Stimulated activated naive CD8-positive, alpha-beta T cell treated with anti-CD3 and anti-CD28 coated beads, Interleukin-15, Interleukin-2, amounts not matched to agents 100 ng/mL and 50 ng/mL, for 24 hours (primary cell): ENCODE data around the gene RAPGEF1.
A peak's percentile ranks its signal among the peaks of the same experiment; 100 is the strongest.
"Not testable (repeated sequence)": the region's sequence is repeated elsewhere in the genome, so short reads cannot be mapped to it uniquely, and the experiment has no call there.

ENCODE experiments used
- H3K27ac Mint-ChIP-seq: one replicate; pipeline ENCODE4 v1.8.0; 2021; ENCODE audit warnings: mild to moderate bottlenecking, mixed read lengths
- H3K27me3 Mint-ChIP-seq: one replicate; pipeline ENCODE4 v1.8.0; 2021; ENCODE audit warnings: mixed read lengths
- H3K36me3 Mint-ChIP-seq: one replicate; pipeline ENCODE4 v1.8.0; 2021; ENCODE audit warnings: low read depth, mixed read lengths
- H3K4me1 Mint-ChIP-seq: one replicate; pipeline ENCODE4 v1.8.0; 2021; ENCODE audit warnings: low read depth, mixed read lengths
- H3K4me3 Mint-ChIP-seq: one replicate; pipeline ENCODE4 v1.8.0; 2021; ENCODE audit warnings: mild to moderate bottlenecking, mixed read lengths
- H3K9me3 Mint-ChIP-seq: one replicate; pipeline ENCODE4 v1.8.0; 2021; ENCODE audit warnings: mixed read lengths

Gene RAPGEF1

DNA sequence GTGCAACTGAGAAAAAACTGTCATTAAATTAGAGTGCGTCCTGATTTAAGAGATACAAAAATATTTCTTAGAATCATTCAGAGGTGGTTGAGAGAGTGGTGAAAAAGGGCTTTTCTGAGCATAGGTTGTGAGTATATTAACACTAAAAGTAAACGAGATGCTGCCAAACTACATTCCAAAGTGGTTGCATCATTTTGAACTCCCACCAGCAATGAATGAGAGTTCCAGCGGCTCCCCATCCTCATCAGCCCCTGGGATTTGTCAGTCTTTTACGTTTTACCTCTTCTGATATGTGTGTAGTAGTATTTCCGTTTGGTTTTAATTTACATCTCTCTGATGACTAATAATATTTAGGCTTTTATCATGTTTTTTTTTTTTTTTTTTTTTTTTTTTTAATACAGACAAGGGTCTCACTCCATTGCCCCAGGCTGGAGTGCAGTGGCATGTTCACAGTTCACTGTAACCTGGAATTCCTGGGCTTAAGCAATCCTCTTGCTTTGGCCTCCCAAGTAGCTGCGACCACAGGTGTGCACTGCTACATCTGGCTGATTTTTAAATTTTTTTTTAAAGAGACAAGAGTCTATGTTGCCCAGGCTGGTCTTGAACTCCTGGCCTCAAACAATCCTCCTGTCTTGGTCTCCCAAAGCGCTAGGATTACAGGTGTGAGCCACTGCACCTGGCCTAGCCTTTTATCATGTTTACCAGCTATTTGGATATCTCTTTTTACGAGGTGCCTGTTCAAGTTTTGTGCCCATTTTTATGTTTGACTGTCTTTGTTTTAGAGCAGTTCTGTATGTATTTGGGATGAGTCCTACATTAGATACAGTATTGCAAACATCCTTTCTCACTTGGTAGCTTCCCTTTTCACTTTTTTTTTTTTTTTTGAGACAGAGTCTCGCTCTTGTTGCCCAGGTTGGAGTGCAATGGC lies 177.6 kb downstream of the RAPGEF1 start:
- H3K36me3 Mint-ChIP-seq, result no peaks in the 10 kb centered on the region
- H3K4me1 Mint-ChIP-seq, result no peaks in the 10 kb centered on the region
- no peaks in the 10 kb centered on the region for H3K27me3 Mint-ChIP-seq
- no peaks in the 10 kb centered on the region for H3K9me3 Mint-ChIP-seq
- H3K27ac Mint-ChIP-seq, result no peak overlapping the region
- H3K4me3 Mint-ChIP-seq, result no peak overlapping the region

DNA sequence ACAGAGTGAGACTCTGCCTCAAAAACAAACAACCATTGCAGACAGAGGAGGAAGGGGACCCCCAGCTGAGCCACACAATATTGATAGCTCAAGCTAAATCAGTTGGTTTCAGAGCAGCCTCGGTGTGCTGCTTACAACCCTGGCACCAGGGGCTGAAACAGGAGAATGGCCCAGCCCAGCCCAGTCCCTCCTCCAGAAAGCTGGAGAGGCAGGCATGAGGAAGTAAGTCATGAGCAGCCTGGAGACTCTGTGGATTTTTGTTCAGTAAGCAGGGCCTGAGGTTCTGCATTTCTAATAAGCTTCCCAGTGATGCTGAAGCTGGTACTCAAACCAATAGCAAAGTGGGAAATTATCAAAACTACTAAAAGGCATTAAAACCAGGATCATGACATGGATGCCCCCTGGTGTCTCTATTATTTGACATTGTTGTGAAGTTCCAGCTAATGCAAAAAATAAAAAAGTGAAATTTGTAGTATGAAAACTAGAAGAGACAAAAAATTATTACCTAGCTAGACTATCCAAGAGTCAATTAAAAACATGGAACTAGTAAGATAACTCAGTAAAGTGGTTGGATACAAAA lies 180.4 kb downstream of the RAPGEF1 start:
- H3K9me3 Mint-ChIP-seq, result no peaks in the 10 kb centered on the region
- no peaks in the 10 kb centered on the region for H3K36me3 Mint-ChIP-seq
- no peaks in the 10 kb centered on the region for H3K4me1 Mint-ChIP-seq
- H3K27me3 Mint-ChIP-seq, result peaks cover 13% of the 10 kb centered on the region
- no peak overlapping the region for H3K4me3 Mint-ChIP-seq
- no peak overlapping the region for H3K27ac Mint-ChIP-seq

DNA sequence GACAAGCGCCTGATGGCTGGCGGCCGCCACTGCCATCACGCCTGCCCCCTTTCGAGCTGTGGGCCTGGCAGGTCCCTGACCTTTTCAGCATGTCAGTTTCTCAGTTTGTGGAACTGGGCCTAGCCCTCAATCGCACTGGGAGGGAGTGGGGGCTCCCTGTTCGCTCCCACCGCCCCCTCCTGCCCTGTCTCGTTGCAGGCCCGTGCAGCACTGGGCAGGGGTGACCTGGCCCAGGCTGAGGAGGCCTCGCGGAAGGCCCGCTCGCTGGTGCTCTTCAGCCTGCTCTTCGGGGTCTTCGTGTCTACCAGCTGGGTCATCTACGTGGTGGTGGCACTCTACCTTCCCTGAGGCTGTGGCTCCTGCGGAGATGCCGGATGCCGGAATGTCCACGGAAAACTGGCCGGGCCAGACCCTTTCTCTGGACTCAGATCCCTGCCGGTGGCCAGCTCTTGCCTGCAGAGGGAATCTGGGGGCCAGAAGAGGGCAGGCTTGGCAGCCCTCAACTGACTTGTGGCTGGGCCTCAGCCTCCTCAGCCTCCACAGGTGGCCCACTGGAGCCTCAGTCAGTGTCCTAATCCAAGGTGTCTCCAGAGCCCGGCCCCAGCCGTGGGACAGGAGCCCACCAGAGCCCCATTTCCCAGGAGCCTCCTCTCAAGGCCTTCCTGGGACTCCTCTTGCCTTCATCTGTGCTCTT lies 181.9 kb downstream of the RAPGEF1 start:
- Mint-ChIP-seq H3K27me3 (peaks cover 23% of the 10 kb centered on the region), H3K27ac (no peak overlapping the region), H3K4me3 (no peak overlapping the region), H3K36me3 (no peaks in the 10 kb centered on the region), H3K9me3 (no peaks in the 10 kb centered on the region), H3K4me1 (no peaks in the 10 kb centered on the region)

DNA sequence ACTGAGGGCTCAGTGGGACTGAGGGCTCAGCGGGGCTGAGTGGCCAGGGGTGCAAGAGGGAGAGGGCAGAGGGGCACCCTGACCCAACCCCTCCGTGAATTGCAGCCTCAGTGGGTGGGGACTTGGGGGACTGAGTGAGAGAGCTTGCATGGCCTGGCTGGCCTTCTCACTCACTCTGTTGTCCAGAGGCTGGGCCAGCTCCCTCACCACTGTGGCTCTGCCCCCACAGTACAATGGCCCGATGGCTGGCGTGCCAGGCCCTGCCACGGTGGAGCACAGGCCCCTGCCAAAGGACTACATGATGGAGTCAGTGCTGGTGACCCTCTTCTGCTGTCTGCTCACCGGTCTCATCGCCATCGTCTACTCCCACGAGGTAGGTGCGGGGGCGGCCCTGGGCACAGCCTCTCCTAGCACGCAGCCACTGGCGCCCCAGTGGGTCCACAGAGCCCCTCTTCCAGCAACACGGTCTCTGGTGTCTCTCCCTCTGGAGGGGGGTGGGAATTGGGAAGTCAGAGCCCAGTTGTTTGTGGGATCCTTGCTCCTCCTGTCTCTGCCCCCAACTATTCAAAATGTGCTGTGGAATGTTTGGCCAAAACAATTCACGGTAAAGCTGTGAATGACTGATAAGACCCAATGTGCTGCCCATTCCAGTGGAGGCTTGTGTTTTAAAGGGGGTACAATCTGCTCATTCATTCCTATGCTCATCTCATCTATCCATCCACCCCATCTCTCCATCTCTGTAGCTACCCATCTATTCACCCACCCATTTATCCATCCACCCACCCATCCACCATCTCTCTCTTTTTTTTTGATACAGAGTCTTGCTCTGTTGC lies 183.8 kb downstream of the RAPGEF1 start:
- H3K4me1 Mint-ChIP-seq, result no peaks in the 10 kb centered on the region
- no peak overlapping the region for H3K27ac Mint-ChIP-seq
- H3K27me3 Mint-ChIP-seq, result peaks cover 35% of the 10 kb centered on the region
- no peaks in the 10 kb centered on the region for H3K36me3 Mint-ChIP-seq
- H3K4me3 Mint-ChIP-seq, result no peak overlapping the region
- no peaks in the 10 kb centered on the region for H3K9me3 Mint-ChIP-seq

DNA sequence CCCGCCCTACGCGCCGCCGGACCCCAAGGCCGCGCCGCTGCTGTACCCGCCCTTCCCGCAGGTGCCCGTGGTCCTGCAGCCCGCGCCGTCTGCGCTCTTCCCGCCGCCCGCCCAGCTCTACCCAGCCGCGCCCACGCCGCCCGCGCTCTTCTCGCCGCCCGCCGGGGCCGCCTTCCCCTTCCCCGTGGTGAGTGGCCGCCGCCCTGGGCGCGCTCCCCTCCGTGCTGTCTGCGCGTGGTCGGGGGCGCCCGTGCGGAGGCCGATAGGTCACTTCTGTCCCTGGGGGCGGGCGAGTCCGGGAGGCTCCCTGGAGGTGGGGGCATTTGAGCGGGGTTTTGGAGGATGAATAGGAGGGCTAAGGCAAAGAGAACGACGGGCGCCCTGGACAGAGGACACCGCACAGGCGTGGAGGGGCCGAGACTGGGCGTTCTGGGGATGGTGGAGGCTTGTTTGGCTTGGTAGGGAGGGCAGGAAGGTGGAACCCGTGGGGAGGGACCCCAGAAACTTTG lies 185.0 kb downstream of the RAPGEF1 start:
- Mint-ChIP-seq H3K4me3 (peak overlapping the region; percentile 5), H3K4me1 (no peaks in the 10 kb centered on the region), H3K9me3 (no peaks in the 10 kb centered on the region), H3K36me3 (no peaks in the 10 kb centered on the region), H3K27me3 (peaks cover 43% of the 10 kb centered on the region), H3K27ac (no peak overlapping the region)

DNA sequence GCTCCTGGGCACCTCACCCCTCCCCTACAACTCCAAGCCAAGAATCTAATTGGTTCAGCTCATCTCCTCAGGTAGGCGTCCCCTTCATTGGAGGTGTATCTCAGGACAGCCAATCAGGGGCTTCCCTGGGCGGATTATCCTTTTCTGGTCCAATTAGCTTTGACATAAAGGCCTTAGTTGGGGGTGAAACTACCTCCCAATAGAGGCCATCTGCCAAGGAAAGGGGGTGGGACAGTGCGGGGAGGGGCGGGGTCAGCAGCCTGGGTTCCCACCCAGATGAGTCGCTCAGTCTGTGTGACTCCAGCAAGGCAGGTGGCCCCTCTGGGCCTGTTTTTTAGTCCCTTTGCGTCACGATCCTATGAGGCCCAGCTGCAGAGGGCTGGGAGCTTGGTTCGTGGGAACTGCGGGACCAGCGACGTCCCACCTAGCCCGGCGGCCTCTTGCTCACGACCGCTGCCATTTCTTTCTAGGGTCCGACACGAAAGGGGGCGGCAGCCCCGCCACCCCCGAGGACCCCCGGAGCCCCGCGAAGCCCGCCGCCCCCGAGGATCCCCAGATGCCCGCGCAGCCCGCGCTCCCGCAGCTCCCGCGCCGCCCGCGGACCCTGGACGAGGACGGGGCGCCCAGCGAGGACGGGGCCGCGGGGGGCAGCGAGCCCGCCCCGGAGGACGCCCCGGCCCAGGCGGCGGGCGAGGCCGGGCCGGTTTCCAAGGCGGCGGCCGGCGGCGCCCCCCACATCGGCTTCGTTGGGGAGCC lies 185.6 kb downstream of the RAPGEF1 start:
- H3K9me3 Mint-ChIP-seq, result no peaks in the 10 kb centered on the region
- H3K4me3 Mint-ChIP-seq, result no peak overlapping the region
- H3K27me3 Mint-ChIP-seq, result peaks cover 49% of the 10 kb centered on the region
- H3K4me1 Mint-ChIP-seq, result no peaks in the 10 kb centered on the region
- H3K27ac Mint-ChIP-seq, result no peak overlapping the region
- H3K36me3 Mint-ChIP-seq, result no peaks in the 10 kb centered on the region

DNA sequence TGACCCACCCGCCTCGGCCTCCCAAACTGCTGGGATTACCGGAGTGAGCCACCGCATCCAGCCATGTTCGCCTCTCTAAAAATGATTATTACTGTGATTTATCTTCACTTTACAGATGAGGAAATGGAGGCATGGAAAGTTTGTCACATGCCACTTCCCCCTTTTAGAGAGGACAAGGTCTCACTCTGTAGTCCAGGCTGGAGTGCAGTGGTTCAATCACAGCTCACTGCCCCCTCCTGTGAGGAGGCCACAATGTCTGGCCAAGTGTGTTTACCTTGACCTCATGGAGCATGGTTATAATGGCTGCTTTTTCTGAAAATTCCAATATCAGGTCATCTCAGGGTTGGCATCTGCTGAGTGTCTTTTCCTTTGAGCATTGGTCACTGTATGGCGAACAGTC lies 187.8 kb downstream of the RAPGEF1 start:
- Mint-ChIP-seq H3K4me1 (peaks cover 4% of the 10 kb centered on the region), H3K27ac (no peak overlapping the region), H3K36me3 (no peaks in the 10 kb centered on the region), H3K9me3 (no peaks in the 10 kb centered on the region), H3K27me3 (peaks cover 70% of the 10 kb centered on the region), H3K4me3 (no peak overlapping the region)

DNA sequence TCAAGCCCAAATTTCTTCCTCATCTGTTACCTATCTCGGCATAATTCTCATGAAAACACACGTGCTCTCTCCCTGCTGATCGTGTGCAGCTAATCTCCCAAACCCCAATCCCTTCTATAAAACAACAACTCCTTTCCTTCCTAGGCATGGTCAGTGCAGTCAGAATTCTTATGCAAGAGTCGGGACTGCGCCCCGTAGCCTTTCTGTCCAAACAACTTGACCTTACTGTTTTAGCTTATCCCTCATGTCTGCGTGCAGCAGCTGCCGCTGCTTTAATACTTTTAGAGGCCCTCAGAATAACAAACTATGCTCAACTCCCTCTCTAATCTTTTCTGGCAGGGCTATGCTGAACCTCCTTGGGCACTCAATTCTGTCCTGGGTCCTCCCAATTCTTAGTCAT lies 189.4 kb downstream of the RAPGEF1 start:
- not testable (repeated sequence) for H3K9me3 Mint-ChIP-seq, H3K4me3 Mint-ChIP-seq, H3K4me1 Mint-ChIP-seq, H3K36me3 Mint-ChIP-seq, H3K27ac Mint-ChIP-seq
- H3K27me3 Mint-ChIP-seq, result peaks cover 64% of the 10 kb centered on the region

DNA sequence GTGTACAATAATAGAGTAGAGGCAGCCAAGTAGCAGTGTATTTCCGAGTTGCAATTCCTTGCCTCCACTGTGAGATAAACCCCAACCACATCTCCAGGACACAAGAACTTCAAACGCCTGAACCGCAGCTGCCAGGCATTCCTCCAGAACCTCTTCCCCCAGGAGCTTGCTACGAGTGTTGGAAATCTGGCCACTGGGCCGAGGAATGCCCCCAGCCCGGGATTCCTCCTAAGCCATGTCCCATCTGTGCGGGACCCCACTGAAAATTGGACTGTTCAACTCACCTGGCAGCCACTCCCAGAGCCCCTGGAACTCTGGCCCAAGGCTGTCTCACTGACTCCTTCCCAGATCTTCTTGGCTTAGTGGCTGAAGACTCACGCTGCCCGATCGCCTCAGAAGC lies 190.7 kb downstream of the RAPGEF1 start:
- H3K4me1 Mint-ChIP-seq, H3K27ac Mint-ChIP-seq, H3K36me3 Mint-ChIP-seq, H3K4me3 Mint-ChIP-seq, H3K9me3 Mint-ChIP-seq: not testable (repeated sequence)
- peaks cover 68% of the 10 kb centered on the region for H3K27me3 Mint-ChIP-seq

DNA sequence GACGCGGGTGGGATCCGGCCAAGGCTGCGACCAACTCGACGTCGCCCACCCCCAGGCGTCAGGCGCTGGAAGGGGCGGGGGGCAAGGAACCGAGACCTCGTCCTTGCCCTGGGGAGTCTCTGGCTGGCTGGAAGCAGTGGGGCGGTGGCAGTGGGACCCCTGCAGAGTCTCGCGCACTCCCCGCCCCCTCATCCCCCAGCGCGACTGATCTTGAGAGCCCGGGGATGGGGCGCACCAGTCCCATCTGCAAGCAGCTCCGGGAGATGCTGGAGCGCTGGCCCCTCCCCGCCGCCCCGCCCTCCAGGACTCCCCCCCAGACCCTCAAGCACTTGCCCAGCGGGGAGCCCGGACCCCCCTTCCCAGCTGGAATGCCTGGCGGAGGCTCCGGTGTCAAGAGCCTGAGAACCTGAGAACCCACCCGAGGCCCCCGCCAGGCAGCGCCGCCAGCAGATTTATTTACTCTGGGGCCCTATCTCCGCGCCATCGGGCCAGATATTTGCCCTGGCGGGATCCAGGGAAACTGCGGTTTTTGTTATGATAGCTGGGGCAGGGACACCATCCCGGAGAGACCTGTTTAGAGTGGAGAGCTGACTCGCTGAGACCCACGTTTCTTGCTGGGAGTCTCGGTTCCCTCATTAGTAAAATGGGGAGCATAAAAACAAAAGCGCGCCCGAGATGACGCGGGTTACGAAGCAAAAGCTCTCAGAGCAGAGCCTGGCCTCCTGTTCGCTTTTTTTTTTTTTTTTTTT lies 193.4 kb downstream of the RAPGEF1 start:
- H3K27ac Mint-ChIP-seq, result no peak overlapping the region
- peaks cover 9% of the 10 kb centered on the region for H3K9me3 Mint-ChIP-seq
- H3K4me3 Mint-ChIP-seq, result peak overlapping the region; percentile 68
- peaks cover 52% of the 10 kb centered on the region for H3K27me3 Mint-ChIP-seq
- peaks cover 13% of the 10 kb centered on the region for H3K36me3 Mint-ChIP-seq
- H3K4me1 Mint-ChIP-seq, result peaks cover 4% of the 10 kb centered on the region

DNA sequence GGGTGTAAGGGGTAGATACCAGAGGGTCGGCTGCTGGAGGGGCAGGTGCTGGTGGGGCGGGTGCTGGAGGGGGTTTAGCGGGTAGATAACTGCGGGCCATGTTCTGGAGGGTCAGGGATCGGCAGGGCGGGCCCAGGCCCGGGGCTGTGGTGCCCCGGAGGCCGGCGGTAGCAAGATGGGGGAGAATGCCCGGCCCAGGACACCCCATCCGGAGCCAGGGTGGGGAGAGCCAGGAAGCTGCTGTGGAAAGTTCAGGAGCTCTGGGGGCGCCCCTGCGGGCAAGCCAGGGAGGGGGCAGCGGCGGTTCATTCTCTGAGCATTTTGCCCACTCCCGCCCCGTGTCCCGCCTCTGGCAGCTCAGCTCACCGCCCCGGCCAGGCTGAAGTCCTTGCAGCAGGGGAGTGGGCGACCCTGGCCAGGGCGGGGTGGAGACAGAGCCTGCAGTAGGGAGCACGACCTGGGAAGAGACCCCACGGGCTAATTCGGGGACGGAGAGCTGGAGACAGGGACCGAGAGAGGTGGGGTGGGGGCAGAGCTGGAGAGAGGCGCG lies 194.0 kb downstream of the RAPGEF1 start:
- Mint-ChIP-seq H3K27me3 (peaks cover 48% of the 10 kb centered on the region), H3K9me3 (peaks cover 9% of the 10 kb centered on the region), H3K36me3 (peaks cover 13% of the 10 kb centered on the region), H3K27ac (no peak overlapping the region), H3K4me1 (peaks cover 4% of the 10 kb centered on the region), H3K4me3 (peak overlapping the region; percentile 32)

DNA sequence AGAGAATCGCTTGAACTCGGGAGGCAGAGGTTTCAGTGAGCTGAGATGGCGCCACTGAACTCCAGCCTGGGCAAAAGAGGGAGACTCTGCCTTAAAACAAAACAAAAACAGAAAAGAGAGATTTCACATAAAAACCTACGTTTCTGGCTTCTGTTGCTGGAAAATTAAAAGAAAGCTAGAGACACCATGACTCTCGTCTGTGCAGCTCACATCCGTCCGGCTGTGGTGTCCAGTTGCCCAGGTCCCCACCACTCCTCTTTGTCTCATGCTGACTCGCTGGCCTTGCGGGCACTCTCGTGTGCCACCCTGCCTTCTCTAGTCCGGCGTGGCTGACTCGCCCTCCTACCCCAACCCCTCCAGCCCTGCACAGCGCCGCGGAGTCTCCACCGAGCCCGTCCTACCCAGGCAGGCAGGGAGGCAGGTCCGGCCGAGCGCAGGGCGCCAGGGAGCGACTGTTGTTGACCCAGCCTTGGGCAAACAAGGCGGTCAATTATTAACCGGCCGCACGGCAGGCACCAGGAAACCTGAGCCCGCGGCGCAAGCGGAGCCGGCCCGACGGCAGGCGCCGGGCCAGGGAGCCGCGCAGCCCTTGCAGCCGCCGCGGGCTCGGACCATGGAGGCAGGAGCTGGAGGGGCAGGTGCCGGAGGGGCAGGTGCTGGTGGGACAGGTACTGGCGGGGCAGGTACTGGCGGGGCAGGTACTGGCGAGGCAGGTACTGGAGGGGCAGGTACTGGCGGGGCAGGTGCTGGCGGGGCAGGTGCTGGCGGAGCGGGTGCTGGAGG lies 194.7 kb downstream of the RAPGEF1 start, which contains the start of gene PRRT1B:
PRRT1B (plus strand) TSS at position 521 of the 783 bp plus-strand sequence; CDS start at position 614, 93 bp downstream.
- H3K27me3 Mint-ChIP-seq, result peaks cover 43% of the 10 kb centered on the region
- H3K36me3 Mint-ChIP-seq, result peaks cover 13% of the 10 kb centered on the region
- peaks cover 9% of the 10 kb centered on the region for H3K9me3 Mint-ChIP-seq
- H3K4me1 Mint-ChIP-seq, result peaks cover 9% of the 10 kb centered on the region
- peak within 1 kb of the TSS; percentile 32 for H3K4me3 Mint-ChIP-seq
- no peak within 1 kb of the TSS for H3K27ac Mint-ChIP-seq
